OCI-LY3 (cell line): Measurements from ENCODE around the gene FIBP.

Experiments
- H2AFZ ChIP-seq: fragments of 200-600, 300-600 bp; shearing (Covaris generic); 2 replicates; pipeline ENCODE4 v1.6.0; 2014; ENCODE audit warnings: antibody characterized with exemption, low read depth, low read length
- H3K27ac ChIP-seq: fragments of 200-600, 300-600 bp; sonication (generic); 2 replicates; pipeline ENCODE4 v1.5.1; 2014; ENCODE audit warnings: mild to moderate bottlenecking, low read length, moderate library complexity, mixed read lengths
- H3K27me3 ChIP-seq: fragments of 200-600, 300-600 bp; sonication (generic); 2 replicates; pipeline ENCODE4 v1.6.1; 2014; ENCODE audit warnings: low read depth, low read length, mixed read lengths
- H3K36me3 ChIP-seq: fragments of 200-600, 300-600 bp; sonication (generic); replicated peaks from 2 replicates; pipeline ENCODE3; 2014; ENCODE audit warnings: low read depth, low read length, mixed read lengths
- H3K4me1 ChIP-seq: fragments of 300-600, 200-600 bp; sonication (generic); 2 replicates; pipeline ENCODE4 v1.6.1; 2014; ENCODE audit warnings: low read length, mixed read lengths
- H3K4me2 ChIP-seq: fragments of 200-600, 300-600 bp; sonication (generic); 2 replicates; pipeline ENCODE4 v1.6.1; 2014; ENCODE audit warnings: low read length, mixed read lengths
- H3K4me3 ChIP-seq: fragments of 300-600, 200-600 bp; sonication (generic); 2 replicates; pipeline ENCODE4 v1.5.1; 2014; ENCODE audit warnings: antibody characterized with exemption, mild to moderate bottlenecking, low read length, moderate library complexity
- H3K79me2 ChIP-seq: fragments of 300-600, 200-600 bp; shearing (Covaris generic); 2 replicates; pipeline ENCODE4 v1.6.1; 2014; ENCODE audit warnings: mild to moderate bottlenecking, low read length, mixed read lengths
- H3K9ac ChIP-seq: fragments of 300-600, 200-600 bp; shearing (Covaris generic); 2 replicates; pipeline ENCODE4 v1.6.0; 2014; ENCODE audit warnings: mild to moderate bottlenecking, low read length, moderate library complexity
- H3K9me3 ChIP-seq: fragments of 200-600, 300-600 bp; shearing (Covaris generic); 2 replicates; pipeline ENCODE4 v1.6.1; 2014; ENCODE audit warnings: low read length, mixed read lengths; ENCODE audit not compliant: insufficient read depth
- H4K20me1 ChIP-seq: fragments of 200-600, 300-600 bp; sonication (generic); 2 replicates; pipeline ENCODE4 v1.6.1; 2016; ENCODE audit warnings: low read length, mixed read lengths; ENCODE audit not compliant: insufficient read depth
- EZH2phosphoT487 ChIP-seq: fragments of 200-600 bp; shearing (Covaris generic); IDR thresholded peaks from 2 replicates; pipeline ENCODE4 v1.6.1; 2018; ENCODE audit warnings: antibody characterized with exemption, mixed run types, low read depth
- TF ChIP-seq, protein P1 (sequence below): fragments of 200-600, 300-600 bp; sonication (generic); IDR thresholded peaks from 2 replicates; pipeline ENCODE4 v1.5.1; 2014; ENCODE audit warnings: antibody characterized with exemption, low read length, low read depth

FIBP gene

DNA sequence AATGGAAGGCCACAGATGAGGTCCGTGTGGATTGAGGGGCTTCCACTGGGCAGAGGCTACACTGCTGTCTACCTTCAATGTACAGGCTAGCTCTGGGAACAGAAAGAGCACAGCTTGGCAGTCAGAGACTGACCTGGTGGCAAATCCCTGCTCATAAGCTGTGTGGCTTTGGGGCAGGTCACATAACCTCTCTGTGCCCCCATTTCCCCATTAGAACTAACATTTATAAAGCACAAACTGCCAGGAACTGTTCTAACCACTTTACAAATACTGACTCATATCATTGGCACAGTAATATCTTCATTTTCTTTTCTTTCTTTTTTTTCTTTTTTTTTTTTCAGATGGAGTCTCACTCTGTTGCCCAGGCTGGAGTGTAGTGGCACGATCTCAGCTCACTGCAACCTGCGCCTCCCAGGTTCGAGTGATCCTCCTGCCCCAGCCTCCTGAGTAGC is 8.8 kb upstream of the FIBP start:
- H3K27me3 ChIP-seq, result peaks cover 13% of the 10 kb centered on the region; the same call in 1 of the 2 replicates
- peaks cover 12% of the 10 kb centered on the region for H3K79me2 ChIP-seq
- H3K9ac ChIP-seq, result no peak overlapping the region
- H3K4me1 ChIP-seq, result peaks cover 18% of the 10 kb centered on the region
- H4K20me1 ChIP-seq, result peaks cover 7% of the 10 kb centered on the region; the same call in 1 of the 2 replicates
- H3K27ac ChIP-seq, result no peak overlapping the region
- no peak overlapping the region for H3K4me3 ChIP-seq
- no peaks in the 10 kb centered on the region for H3K36me3 ChIP-seq
- TF ChIP-seq EZH2phosphoT487, result no peak
- TF ChIP-seq, protein P1, sequence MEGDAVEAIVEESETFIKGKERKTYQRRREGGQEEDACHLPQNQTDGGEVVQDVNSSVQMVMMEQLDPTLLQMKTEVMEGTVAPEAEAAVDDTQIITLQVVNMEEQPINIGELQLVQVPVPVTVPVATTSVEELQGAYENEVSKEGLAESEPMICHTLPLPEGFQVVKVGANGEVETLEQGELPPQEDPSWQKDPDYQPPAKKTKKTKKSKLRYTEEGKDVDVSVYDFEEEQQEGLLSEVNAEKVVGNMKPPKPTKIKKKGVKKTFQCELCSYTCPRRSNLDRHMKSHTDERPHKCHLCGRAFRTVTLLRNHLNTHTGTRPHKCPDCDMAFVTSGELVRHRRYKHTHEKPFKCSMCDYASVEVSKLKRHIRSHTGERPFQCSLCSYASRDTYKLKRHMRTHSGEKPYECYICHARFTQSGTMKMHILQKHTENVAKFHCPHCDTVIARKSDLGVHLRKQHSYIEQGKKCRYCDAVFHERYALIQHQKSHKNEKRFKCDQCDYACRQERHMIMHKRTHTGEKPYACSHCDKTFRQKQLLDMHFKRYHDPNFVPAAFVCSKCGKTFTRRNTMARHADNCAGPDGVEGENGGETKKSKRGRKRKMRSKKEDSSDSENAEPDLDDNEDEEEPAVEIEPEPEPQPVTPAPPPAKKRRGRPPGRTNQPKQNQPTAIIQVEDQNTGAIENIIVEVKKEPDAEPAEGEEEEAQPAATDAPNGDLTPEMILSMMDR, result no peak
- no peaks in the 10 kb centered on the region for H3K9me3 ChIP-seq
- H3K4me2 ChIP-seq, result no peak overlapping the region
- H2AFZ ChIP-seq, result no peak overlapping the region

GRCh38 chr11:65896034-65896999 is 8.0 kb upstream of the FIBP start:
- TF ChIP-seq EZH2phosphoT487, result no peak
- TF ChIP-seq, protein P1, result no peak
- Histone ChIP-seq H3K4me1 (peaks cover 18% of the 10 kb centered on the region), H2AFZ (no peak overlapping the region), H3K27me3 (peaks cover 6% of the 10 kb centered on the region; the same call in 1 of the 2 replicates), H3K9me3 (no peaks in the 10 kb centered on the region), H3K4me3 (no peak overlapping the region), H3K27ac (no peak overlapping the region), H3K36me3 (no peaks in the 10 kb centered on the region), H3K4me2 (no peak overlapping the region), H4K20me1 (peaks cover 12% of the 10 kb centered on the region; the same call in 1 of the 2 replicates), H3K79me2 (peaks cover 19% of the 10 kb centered on the region), H3K9ac (no peak overlapping the region)

DNA sequence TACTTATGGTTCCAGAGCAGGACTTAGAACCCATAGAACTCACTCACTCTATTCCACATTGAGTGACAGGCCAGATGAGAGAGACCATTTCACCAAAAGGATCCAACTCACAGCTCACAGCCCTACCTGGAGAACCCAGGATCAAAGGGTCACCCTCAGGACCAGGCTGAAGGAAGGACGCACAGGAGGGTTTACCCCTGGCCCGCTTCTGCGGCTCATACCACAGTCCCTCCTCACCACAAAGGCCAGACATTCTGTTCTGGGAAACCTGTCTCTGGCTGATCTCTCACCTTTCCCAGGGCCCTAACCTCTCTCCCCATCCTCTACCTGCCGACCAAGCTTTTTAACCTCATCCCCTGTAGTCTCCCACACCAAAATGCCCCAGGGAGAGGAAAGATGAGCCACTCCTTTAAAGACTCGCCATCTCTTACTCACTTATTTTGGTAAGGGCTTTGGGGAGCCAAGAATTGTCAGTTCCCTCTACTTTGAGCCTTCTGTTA is 7.3 kb upstream of the FIBP start:
- H4K20me1 ChIP-seq, result peaks cover 12% of the 10 kb centered on the region; the same call in 1 of the 2 replicates
- peaks cover 27% of the 10 kb centered on the region for H3K79me2 ChIP-seq

More for the DNA sequence above, 7.3 kb upstream of the FIBP start:
- H2AFZ ChIP-seq, result no peak overlapping the region
- H3K9me3 ChIP-seq, result no peaks in the 10 kb centered on the region
- no peaks in the 10 kb centered on the region for H3K27me3 ChIP-seq
- H3K4me3 ChIP-seq, result no peak overlapping the region
- H3K27ac ChIP-seq, result no peak overlapping the region
- no peaks in the 10 kb centered on the region for H3K36me3 ChIP-seq
- no peak overlapping the region for H3K4me2 ChIP-seq
- H3K9ac ChIP-seq, result no peak overlapping the region
- H3K4me1 ChIP-seq, result peaks cover 18% of the 10 kb centered on the region
- TF ChIP-seq, protein P1, result no peak
- TF ChIP-seq EZH2phosphoT487, result no peak
